ENCODE data around the gene PSMB9.

GRCh38 chr6:32843331-32843978 is 10.5 kb upstream of the PSMB9 start:
- TF ChIP-seq CTCF (IDR thresholded peaks at IDR 0.05; ENCODE audit: low read depth, low read length, poor library complexity, severe bottlenecking) (no peak), EZH2phosphoT487 (IDR thresholded peaks at IDR 0.05; ENCODE audit: borderline replicate concordance, low read length) (no peak)
